D341Med (cell line): ENCODE results near the gene NDUFS3.
A peak's percentile ranks its signal among the peaks of the same experiment; 100 is the strongest.

ENCODE experiments used
- DNase-seq: peaks from one replicate; pipeline ENCODE4 v3.0.0; 2012; ENCODE audit warnings: low spot score

Gene NDUFS3

DNA sequence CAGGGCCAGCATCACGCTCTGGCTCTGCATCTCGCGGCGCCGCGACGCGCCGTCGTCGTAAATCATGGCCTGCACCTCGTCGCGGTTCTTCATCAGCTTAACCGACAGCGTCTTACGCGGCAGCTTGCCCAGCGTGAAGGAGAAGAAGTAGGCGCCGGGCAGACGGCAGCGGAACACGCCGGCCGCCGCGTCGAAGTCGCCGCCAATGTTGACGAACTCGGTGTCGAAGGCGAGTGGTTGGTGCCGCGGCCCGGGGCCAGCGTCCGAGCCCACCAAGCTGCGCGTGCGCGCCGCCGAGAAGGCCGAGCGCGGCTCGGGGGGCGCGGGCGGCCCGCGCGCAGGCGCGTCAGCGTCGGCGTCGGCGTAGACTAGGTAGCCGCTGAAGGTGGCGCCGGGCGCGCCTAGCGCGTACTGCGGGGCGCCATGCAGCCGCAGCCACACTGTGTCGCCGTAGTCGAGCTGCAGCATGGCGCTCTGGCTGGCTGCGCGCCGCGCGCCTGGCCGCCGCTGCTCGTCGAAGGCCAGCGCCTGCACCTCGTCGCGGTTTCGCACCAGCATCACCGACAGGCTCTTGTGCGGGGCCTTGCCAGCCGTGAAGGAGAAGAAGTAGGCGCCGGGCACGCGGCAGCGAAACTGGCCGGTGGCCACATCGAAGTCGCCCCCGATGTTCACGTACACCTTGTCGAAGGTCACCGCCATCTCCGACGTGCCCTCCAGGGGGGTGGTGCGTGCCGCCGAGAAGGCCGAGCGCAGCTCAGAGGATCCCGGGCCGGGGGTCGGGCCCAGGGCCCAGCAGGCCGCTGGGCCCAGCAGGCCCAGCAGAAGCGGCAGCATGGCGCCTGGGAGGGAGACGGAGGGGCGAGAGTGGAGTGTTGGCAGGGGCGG is 11.3 kb downstream of the NDUFS3 start:
- no peak for DNase-seq

DNA sequence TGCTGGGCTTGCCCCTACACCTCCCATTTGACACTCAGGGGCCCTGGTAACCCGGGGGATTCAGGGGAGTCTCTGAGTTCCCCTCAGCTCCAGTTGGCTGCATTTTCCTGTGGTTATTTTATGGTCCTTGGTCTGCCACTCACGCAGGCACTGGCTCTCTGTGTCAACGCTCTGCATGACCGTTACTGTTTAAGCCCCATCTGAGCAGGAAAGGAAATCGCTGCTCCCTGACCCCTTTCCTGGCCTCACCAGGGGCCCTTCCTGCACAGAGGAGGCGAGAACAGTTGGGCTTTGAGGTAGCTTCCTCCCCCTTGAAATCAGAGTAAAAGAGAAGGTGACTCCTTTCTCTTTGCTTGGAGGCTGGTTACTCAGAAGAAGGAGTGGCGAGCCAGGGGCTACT is 12.9 kb downstream of the NDUFS3 start:
- no peak for DNase-seq

DNA sequence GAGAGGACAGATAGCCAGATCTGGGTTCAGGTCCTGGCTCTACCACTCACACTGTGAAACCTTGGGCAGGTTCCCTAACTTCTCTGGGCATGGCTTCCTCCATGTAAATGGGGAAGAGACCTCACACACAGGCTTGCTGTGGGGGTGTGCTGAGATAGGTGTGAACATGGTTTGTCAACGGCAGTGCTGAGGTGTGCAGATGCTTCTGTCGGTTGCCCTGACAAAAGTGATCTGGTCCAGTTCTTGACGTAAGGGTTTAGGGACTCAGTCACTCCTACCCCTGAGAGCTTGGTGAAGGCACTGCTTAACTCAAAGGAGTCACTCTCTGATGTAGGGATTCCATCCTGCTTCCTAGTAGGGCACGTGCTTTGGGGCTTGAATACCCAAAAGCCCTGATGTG is 13.4 kb downstream of the NDUFS3 start:
- DNase-seq = no peak

DNA sequence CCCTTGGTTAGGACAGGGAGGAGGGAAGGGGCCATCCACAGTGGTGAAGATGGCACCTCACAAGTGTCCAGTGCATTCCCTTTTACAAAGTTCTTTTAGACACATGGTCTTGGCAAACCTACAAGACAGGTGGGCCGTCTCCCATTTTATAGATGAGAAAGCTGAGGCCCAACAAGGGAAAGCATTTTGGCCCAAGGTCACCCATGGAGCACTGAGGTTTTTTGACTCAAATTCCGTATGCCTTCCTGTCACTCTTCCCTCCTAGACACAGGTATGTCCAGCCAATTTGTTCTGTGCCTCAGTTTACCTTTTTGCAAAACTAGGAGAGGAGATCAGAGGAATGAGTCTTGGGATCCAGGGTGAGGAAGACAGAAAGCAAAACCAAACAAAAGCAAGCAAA is 14.1 kb downstream of the NDUFS3 start:
- no peak for DNase-seq

DNA sequence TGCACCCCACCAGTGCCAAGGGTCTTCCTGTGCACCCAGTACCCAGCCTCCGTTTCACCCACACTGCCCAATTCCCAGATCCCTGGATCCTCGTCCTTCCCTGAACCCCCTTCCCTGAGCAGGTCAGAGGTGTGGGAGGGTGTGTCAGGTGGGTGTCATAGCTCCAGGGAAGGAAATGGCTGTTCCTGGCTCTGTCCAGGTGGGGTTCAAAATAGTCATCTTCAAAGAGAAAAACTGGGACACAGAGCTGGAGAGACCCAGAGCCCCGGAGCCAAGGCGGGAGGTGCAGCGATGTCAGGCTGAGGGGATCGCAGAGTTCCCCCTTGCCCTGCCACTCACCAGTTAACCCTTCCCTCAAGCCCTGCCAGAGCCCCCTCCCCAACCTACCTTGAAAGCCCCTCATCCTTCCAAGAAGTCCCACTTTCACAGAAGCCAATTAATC is 14.6 kb downstream of the NDUFS3 start:
- DNase-seq = no peak

DNA sequence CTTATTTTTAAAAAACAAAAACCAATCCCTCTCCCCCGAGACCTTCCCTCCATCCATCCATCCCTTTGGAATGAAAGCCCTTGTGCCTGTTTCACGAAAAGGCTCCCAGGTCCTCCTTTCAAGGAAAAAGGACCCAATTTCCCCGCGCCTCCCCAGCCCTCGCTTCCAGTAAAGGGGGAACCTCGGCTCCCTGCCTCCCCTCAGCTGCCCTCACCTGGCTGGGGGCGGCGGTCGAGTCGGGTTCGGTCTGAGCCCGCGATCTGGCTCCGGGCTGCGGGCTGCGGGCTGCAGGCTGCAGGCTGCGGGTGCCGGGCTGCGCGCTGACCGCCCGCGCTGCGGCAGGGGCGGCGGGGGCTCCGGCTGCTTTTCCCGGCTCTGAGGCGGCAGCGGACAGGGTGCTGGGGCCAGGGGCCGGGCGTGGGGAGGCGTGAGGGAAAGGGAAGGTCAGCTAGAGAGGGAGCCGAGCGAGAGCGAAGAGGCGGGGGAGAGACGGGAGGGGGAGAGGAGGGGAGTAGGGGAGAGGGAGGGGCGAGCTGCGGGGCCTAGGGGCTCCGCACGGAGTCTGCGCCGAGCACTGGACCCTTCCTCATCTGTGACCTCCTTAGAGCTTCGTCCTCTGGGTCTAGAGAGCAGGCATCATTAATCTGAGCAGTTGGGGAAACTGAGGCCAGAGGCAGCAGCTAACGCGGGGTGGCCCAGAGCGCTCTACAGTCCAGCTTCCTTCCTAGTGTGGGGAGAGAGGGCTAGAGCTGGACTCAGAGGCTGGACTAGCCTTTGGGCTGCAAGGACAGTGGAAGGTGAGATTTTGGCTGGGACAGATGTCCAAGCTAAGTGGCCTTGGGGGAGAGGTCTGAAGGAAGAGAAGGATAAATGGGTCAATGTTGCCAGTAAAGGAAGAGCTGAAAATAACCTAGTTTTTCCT is 15.3 kb downstream of the NDUFS3 start, which contains the start of gene C1QTNF4:
TSS of gene C1QTNF4 (minus strand) at position 478 of the 922 bp plus-strand sequence. CDS start 3,601 bp downstream, outside the sequence.
- peak; percentile 49 for DNase-seq

DNA sequence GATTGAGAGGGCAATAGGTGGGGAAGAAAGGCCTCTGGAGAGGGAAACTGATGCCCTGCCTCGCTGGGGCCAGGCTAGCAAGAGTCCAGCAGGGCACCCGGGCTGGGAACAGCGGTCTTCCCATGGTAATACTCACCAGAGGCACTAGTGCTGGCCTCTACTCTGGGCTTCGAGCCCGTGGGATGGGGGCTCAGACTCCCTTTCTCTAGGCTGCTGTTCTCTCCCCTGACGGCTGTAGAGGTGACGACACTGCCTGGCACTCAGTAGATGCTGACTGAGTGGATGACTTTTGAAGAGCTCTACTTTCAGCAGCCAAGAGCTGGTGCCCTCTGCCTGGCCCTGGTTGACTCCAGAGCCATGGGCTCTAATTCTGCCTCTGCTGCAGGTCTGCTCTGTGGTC is 16.2 kb downstream of the NDUFS3 start:
- DNase-seq = no peak

DNA sequence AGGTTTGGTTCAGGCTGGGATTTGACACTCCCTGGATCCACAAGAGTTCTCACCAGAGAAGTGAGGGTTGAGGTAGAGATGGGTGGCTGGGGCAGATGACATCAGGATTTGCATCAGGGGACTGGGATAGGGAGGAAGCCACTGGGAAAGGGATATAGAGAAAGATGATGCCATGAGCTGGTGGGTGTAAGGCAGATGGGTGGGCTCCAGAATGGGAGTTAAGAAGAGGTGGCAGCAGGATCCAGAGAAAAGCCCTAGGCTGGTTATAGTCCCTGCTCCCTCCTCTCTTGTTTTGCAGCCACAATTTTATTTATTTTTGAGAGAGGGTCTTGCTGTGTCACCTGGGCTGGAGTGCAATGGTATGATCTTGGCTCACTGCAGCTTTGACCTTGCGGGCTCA is 17.1 kb downstream of the NDUFS3 start:
- no peak for DNase-seq

DNA sequence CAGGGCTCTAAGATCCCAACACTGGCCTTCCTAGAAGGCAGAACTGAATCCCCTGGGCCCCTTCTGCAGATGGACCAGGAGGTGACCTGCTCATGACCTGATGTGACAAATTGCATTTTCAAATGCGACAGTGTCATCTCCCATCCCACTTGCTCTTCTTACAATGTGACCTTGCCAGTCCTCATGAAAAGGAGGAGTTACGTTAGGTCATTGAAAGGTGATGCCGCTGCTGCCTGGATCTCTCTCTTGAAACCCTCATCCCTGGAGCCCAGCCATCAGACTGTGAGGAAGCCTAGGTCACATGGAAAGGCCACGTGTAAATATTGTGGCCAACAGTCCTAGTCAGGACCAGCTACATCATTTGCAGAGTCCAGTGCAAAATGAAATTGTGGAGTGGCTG is 21.0 kb downstream of the NDUFS3 start:
- DNase-seq = no peak

DNA sequence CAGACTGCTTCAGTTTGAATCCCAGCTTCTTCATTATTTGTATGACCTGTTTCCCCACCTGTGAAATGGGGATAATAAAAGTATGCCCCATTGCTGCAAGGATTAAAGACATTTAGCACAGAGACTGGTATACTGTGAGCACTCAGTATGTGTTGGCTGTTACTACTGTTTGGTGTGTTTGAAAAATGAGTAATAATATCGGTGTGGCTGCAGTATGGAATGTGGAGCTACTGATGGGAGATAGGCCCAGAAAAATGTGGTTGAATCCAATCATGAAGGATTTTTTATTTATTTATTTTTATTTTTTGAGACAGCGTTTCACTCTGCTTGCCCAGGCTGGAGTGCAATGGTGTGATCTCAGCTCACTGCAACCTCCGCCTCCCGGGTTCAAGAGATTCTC is 24.4 kb downstream of the NDUFS3 start:
- no peak for DNase-seq

DNA sequence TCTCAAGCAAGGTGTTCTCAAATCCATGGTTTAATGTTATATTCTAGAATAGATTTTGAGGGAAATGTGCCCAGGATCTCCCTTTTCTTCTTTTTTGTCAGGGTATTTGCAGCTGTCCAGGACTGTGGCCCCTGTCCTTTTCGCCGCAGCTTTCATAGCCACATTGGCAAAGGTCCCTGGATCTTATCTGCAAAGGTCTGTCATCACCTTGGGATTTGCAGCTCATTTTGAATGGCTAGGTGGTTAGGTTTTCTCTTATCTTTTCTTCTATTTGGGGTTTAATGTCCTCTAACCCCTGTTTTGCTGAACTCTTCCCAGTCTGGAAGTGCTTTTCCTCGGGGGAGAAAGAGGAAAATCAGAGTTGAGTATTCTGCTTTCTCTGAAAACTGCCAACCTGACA is 27.0 kb downstream of the NDUFS3 start:
- no peak for DNase-seq

DNA sequence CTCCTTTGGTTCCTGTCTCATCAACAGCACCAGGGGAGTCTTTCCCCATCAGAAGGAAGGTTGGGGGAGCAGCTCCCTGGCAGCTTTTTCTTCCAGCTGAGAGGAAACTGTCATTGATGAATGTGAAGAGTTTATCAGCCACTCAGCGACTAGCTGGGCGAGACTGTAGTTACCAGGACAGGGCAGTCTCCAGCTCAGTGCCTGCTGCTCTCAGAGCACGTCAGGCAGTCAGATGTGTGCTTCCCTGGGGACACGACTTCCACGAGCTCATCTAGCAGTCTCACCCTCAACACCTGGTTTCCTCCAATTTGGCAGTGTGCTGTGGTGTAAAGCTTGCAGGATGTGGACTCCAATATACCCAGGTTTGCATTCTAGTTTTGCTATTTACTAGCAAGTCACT is 27.9 kb downstream of the NDUFS3 start:
- no peak for DNase-seq

DNA sequence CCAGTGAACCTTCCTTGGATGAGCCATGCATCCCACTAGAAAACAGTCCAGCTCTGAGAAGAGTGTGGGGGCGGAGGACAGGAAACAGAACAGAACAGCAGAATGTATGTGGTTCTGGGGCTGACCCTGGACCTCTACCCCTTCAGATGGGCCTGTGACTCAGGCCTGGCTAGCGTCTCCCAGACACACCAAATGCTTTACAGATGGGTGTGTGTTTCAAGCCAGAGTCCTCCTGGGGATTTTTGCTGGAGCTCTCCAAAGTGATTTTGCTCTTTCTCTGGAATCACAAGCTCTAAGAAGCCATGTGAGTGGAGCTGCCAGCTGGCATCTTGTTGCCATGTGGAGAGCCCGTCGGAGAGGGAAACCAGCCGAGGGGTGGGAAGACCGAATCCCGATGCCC is 28.5 kb downstream of the NDUFS3 start:
- no peak for DNase-seq

DNA sequence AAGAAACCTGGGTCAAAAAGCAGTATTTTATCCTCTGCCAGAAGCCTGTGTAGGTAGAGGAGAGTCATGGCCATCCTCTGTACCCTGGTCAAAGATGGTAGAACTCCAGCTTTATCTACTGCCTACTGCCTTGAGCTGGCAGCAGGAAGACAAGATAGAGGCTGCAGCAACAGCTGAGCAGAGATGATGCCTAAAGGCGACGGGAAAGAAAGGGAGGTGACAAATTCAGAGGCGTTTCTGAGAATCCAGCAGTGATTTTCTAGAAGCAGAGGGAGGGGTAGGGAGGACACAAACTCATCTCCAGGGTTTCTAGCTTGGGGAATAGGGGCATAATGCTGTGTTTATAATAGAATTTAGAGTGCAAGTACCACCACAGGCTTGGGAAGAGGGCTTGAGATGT is 30.8 kb downstream of the NDUFS3 start:
- DNase-seq = no peak

DNA sequence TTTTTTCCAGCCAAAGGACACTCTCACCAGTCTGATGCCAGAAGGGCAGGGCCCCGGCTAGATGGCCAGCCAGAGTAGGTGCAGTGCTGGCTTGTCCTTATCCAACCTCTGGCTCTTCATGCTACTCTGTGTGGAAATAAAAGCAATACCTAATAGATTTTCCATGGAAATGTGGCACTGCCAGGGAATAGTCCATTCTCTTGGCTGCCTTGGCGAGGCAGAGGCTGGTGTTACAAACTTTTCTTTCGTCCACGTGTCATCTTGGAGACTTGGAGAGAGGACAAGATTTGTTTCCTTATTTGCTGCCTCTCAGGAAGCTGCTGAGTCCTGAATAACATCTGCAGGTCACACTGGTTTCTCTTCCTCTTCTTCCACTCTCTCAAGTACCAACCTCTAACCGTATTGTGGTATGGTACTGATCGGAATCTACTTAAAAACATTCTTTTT is 32.5 kb downstream of the NDUFS3 start:
- DNase-seq = no peak

DNA sequence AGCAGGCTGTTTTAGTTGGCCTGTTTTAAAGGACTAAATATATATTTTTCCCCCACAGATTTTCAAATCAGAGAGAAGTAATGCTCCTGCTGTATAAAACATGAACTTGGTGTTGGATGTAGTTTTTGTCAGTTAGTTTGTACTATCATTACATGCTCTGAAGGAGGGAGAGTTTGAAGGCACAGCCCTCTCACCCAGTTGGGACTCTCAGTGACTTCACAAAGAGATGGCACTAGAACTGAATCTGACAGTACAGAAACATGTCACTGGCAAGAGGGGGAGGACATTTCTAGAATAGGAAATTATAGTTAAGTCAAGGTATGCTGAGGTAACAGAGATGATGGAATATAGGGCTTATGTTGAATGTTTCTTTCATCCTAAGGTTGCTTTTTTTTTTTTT is 36.4 kb downstream of the NDUFS3 start:
- no peak for DNase-seq

DNA sequence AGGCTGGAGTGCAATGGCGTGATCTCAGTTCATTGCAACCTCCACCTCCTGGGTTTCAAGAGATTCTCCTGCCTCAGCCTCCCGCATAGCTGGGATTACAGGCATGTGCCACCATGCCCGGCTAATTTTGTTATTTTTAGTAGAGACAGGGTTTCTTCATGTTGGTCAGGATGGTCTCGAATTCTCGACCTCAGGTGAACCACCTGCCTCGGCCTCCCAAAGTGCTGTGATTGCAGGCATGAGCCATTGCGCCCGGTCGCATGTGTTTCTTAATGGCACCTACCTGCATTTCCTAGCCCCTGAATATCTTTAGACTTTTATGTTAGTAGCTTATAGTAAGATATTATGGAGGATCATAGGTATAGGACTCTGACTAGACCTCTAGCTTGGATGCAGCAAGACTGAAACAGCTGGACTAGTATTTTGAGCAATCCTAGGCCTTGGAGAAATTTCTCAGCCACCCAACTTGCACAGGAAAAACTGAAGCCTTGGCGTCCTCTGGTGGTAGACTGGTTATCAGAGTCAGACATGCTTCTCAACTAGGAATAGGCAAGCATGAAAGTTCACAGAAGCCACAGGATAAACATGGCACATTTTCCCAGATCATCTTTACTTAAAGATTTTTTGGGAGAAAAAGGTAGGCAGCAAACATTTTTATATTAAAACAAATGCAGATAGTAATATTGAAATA is 38.0 kb downstream of the NDUFS3 start:
- peak; percentile 66 for DNase-seq

DNA sequence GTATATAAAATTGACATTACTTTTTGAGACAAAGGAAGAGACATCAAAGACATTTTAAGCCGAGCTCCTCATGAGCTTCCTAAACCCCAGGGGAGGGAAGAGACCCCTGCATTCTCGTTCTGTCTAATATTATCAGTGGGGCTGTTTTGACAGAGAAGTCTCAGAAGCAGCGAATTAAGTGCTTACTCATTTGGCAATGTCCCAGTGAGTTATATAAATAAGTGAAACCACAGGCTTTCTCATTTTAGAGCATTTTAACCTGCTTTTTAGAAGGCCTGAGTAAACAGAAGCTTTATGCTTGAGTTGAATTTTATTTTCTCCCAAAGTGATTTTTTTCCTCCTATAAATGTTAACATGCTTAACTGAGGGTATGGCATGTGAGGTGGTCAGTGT is 38.5 kb downstream of the NDUFS3 start:
- no peak for DNase-seq

DNA sequence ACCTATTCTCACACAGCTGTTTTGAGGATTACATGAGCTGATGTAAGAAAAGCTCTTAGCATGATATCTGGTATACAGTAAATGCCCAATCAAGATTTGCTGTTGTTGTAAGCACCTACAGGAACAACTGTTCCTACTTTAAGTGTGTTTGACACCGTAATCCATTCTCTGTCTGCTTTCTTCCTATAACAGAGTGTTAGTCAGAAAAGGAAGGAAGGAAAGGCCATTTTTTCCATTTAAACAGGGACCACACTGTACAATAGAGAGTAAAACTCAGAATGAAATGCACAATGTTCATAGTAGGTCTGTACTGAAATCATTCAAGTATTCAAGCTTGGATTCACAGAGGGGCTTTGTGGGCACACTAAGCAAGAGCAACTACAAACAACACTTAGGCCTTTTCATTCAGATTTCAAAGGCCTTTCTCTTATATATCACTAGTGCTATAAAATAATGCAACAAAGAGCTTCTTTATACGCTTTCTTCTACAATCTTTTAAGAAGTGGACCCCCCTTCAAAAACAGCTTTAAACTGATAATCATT is 42.0 kb downstream of the NDUFS3 start:
- no peak for DNase-seq

DNA sequence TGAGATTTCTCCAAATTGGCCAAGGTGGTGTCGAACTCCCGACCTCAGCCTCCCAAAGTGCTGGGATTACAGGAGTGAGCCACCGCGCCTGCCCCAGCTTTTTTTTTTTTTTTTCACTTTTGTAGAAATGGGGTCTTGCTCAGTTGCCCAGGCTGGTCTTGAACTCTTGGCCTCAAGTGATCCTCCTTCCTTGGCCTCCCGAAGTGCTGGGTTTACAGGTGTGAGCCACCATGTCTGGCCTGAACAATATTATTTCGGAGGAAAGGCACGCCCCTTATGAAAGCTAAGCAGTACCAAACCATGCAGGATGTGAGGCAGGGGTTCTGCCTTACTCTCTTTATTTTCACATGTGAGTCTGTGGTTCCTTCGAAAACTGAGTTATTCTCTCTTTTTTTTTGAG is 47.4 kb downstream of the NDUFS3 start:
- no peak for DNase-seq

DNA sequence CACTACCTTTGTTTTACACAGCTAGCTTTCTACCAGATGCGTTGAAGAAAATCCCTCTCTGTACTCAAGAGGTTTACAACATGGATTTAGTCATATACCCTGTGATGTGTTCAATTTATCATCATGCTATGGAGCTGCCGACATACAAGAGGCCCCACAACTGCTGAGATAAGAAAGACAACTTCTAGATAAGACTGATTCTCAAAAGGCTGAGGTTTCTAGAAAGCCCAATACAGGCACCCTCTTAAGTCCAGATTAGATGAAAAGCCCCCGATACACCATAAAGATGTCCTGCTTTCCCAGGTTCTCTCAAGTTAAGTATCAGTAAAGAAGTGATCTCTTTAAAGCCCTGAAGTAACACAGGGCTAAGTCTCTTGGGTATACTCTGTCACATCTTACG is 49.2 kb downstream of the NDUFS3 start:
- DNase-seq = no peak

DNA sequence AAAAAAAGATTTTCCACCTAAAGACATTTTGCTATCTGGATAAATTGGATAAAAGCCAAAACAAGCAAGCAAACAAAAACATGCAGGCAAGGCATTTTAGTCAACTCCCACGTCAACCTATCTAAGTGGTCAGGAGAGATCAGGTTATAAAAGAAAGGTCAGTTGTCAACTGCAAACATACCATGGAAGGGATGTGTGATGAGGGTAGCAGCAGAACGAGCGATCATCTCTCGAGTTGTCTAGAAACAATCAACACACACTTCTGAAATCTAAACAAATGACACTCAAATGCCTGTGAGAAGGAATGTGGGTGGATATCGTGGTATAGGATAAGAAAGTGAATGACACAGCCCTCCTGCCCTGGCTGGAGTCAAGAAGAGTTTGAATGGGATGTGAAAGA is 52.6 kb downstream of the NDUFS3 start:
- DNase-seq = no peak
